GM18517 (cell line): ENCODE data around the gene TTC27.

Source experiments
- ATAC-seq: cut with Tn5 transposase; IDR thresholded peaks from one replicate; pipeline ENCODE4 v1.9.1; 2021; ENCODE audit warnings: mild to moderate bottlenecking, moderate library complexity; ENCODE audit not compliant: unreplicated experiment

The TTC27 gene

DNA sequence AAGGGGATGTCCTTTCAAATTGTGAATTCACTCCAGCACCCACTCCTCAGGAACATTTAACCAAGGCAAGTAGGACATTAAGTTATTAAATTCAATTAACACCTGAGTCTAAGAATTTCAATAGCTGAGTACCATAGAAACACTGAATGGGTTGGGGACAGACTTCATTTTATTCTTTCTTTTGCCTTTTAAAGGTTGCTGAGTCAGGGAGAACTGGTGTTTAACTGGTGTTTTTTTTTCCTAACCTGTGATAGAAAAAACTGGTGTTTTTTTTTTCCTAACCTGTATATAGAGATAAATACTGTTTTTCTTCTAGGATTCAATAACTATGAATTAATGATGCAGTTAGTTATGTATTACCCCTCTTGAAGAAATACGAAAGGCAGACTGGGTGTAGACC lies 38.9 kb downstream of the TTC27 start:
- no peak for ATAC-seq

DNA sequence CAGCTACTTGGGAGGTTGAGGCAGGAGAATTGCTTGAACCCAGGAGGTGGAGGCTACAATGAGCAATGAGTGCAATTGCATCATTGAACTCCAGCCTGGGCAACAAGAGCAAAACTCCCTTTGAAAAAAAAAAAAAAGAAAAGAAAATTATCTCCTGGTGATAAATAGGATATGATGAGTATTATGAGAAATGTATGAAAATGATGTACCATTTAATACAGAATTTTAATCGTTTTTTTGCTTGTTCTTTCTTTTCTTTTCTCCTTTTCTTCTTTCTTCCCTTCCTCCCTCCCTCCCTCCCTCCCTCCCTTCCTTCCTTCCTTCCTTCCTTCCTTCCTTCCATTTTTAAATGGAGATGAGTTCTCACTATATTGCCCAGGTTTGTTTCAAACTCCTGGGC lies 40.4 kb downstream of the TTC27 start:
- no peak for ATAC-seq

DNA sequence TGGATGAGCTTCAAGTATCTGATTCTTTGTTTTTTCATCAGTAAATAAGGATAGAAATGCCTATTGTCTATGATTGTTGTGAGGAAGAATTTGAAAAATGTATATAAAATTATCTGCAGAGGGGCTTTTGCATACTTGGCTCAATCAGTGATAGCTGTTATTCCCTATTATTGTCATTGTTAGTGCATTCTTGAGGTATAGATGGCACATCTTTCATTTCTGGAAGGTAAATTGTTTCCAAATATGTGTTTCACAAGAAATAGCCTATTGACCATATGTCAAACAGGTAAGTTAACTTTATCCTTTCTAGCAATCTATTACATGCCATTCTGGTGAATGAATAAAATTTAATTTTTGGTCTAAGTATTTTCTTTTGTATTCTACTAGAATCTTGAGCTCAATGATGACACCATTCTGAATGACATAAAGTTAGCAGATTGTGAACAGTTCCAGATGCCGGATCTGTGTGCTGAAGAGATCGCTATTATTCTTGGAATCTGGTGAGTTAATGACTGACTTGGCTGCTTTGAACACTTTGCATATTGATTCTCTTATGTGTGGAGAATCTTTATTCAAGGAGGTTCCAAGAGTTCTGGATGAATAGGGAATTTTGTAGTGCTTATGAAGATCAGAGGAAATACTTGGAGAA lies 44.2 kb downstream of the TTC27 start:
- ATAC-seq, result no peak

DNA sequence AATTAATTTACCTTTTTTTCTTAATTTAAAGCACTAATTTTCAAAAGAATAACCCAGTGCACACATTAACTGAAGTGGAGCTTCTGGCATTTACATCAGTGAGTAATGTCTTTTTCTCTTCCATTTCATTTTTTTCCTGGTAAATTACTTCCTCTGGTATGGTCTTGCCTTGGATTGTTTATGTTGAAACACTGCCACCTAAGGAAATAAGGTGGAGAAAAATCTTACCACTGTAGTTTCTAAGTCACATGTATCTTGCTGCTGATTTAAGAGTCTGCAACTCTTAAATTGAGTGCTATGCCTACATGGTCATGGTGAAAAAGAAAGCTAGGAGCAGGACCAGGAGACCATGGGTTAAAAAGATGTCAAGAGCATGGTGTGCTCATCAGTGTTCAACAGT lies 51.0 kb downstream of the TTC27 start:
- ATAC-seq, result no peak

DNA sequence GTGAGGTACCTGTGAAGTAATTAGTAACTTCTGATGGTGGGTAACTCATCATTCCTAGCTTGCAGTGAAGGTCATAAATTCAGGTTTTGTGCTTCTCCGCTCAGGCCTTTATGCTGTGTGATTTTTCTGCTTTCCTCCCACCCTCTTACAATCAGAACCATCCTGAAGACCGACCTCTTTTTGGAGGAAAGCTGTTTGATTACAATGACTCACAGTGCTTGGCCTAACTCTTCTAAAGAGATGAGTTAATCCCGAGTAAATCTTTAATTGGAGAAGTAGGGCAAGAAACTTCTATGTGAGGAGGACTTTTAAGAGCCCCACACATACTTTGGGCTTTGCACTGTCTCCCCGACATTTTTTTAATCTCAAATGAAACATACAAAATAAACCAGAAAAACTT lies 53.1 kb downstream of the TTC27 start:
- no peak for ATAC-seq

DNA sequence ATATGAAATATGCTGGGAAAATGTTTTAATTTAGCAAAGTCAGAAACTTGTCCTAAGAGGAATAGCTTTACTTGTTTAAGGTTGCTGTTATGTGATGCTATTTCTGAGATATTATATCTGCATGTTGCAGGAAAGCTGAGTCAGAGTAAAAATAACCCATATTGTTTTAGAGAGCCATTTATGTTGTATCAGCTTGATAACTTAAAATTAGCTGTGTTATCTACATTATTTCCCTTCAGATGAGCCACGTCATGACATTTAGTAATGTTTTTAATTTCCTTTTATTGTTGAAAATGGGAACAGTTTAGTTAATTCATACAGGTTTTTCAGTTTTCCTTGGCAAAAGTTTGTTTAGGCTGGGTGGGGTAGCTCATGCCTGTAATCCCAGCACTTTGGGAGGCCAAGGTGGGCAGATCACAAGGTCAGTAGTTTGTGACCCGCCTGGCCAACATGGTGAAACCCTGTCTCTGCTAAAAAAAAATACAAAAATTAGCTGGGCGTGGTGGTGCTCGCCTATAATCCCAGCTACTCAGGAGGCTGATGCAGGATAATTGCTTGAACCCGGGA lies 55.8 kb downstream of the TTC27 start:
- ATAC-seq, result no peak

DNA sequence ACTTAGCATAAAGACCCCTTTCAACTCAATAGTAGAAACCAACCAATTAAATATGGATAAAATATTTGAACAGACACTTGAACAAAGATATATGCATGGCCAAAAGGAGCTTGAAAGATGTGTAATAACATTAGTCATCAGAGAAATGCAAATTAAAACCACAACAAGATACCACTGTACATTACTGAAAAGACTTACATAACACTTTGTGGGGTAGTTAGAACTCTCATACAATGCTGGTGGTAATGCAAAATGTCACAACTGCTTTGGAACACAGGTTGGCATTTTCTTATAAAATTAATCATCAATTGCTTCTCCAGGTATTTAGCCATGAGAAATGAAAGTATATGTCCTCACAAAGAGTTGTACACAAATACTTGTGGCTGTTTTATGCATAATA lies 60.7 kb downstream of the TTC27 start:
- peak; percentile 95 for ATAC-seq

DNA sequence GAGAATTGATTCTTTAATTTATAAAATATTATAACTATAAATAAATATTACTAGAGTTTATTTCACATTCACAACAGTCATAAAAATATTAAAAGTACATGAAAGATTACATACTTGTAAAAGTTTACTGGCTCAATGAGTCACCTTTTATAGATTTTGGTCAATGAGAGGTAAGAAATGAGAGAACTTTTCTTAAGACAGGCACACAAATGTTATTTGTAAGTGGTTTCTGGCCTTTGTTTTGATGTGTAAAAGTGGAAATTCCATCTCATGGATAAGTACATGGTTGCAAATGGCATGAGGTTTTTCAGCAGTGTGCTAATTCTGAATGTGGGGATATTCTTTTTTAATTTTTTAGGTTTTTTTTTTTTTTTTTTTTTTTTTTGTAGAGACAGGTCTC lies 63.8 kb downstream of the TTC27 start:
- no peak for ATAC-seq

DNA sequence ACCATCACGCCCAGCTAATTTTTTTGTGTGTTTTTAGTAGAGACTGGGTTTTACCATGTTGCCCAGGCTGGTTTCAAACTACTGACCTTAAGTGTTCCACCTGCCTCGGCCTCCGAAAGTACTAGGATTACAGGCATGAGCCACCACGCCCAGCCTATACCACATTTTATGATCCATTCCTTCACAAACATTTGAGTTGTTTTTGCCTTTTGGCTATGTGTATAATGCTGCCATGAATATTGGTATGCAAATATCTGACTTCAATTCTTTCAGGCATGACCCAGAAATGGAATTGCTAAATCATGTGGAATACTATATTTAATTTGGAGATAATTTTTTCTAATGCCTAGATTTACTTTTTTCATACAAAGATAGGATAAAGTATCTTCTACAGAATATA lies 68.6 kb downstream of the TTC27 start:
- no peak for ATAC-seq

DNA sequence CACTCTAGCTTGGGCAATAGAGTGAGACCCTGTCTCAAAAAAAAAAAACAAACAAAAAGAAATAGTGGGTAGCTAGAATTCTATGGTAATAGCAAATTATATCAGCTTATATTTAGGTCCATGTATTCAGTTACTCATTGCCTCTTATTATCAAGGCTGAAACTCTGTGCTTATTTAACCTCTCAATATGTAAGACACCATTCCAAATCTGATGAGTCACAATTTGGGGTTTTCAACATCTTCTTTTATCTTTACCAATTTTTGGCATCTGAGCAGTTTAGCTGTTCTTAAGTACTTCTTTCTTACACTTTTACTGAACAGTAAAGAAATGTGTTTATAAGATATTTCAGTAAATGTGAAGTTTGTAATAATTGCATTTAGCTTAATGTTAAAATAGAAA lies 69.3 kb downstream of the TTC27 start:
- ATAC-seq, result no peak

DNA sequence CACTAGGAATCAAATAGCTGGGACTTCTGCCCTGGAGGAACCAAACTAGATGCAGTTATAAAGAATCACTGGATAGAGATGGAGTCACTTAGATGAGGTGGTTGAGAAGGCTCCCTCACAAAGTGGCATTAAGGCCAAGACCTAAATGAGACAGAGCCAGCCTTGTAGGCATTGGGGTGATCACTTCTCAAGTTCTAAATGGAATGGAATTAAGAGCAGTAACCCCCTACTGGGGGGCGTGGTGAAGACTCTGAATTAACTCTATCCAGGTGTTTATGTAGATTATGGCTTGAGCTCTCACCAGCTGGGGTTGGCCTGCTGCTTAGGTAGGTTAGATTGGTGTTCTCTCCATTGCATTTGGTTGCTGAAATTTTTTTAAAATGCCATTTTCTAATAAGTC lies 71.3 kb downstream of the TTC27 start:
- no peak for ATAC-seq

DNA sequence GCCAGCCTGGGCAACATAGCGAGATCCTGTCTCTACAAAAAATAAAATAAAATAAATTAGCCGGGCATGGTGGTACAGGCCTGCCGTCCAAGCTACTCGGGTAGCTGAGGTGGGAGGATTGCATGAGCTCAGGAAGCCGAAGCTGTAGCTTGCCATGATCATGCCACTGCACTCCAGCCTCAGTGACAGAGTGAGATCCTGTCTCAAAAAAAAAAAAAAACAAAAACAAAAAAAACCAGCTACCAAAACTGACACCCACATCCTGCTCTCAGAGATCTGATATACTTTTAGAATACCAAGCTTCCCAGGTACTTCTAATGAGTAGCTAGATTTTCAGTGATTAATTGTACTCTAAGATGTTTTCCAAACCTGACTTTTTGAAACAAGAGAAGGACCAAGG lies 74.0 kb downstream of the TTC27 start:
- ATAC-seq, result no peak

DNA sequence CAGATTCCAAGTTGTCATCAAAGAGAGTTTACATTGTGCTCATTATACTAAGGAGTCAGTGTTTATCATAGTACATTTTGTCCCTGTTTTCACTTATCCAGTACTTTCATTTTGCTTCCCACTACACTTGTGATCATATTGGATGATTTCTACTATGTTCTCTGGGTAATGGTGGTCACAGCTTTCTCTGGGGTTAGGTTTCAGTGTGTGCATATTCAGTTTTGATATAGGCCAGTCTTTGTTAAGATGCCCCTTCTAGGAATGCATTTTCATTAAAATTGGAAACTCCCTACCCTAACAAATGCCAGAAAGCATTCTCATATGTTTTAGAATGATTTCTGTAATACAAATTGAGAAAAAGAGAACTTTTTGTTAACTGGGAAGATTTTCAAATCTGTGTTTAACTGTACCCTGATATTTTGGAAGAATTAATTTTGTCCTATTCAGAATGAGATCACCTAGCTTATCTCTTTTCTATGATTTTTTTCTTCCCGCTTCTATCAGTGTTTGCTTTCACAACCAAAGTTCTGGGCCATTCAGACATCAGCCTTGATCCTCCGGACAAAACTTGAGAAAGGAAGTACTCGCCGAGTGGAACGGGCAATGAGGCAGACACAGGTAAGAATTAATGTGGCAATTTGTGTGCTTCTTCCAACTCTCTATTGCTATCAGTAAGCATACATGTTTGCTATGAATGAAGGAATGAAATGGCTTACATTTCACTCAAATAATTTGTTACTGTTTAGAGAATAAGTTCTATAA lies 74.6 kb downstream of the TTC27 start:
- no peak for ATAC-seq

DNA sequence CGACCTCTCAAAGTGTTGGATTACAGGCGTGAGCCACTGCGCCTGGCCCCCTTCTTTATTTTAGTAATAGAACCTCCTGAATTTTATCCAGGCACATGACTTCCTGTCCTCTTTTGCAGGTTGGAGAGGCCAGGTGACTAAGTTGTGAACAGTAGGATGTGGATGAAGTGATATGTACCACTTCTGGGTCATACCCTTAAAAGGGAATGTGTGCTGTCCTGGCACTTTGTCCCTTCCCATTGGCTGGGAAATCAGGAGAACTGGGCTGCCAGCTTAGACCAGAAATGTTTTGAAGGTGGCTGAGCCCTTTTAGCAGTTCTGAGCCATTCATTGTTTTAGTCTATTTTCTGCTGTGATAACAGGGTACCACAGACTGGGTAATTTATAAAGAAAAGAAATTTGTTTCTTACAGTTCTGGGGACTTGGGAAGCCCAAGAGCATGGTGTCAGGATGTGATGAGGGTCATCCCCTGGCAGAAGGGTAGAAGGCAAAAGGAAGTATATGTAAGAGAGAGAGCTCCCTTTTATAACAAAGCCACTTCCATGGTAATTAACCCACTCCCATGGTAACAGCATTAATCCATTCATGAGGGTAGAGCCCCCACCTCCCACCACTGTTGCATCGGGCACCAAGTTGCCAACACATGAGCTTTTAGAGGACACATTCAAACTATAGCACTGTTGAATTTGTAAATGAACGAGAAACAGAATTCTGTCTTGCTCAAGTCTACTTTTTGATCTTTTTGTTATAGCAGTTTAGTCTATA lies 79.1 kb downstream of the TTC27 start:
- no peak for ATAC-seq

DNA sequence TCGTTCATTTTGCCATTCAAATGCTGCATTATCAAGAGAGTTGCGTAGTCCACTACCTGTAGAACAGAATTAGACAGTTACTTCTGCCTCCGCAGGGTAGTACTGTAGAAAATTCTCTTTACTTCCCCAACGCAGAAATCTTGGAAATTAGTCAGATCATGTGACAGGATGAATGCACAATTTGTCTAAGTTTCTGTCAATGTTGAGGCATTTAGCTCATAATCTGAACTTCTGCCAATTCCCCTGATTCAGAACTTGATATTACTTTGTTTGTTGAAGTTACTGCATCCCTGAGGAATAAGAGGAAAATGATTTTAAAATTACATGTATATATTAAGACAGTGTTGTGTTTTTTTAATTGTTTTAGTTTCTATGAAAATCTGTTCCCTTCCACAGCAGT lies 83.4 kb downstream of the TTC27 start:
- ATAC-seq, result no peak

DNA sequence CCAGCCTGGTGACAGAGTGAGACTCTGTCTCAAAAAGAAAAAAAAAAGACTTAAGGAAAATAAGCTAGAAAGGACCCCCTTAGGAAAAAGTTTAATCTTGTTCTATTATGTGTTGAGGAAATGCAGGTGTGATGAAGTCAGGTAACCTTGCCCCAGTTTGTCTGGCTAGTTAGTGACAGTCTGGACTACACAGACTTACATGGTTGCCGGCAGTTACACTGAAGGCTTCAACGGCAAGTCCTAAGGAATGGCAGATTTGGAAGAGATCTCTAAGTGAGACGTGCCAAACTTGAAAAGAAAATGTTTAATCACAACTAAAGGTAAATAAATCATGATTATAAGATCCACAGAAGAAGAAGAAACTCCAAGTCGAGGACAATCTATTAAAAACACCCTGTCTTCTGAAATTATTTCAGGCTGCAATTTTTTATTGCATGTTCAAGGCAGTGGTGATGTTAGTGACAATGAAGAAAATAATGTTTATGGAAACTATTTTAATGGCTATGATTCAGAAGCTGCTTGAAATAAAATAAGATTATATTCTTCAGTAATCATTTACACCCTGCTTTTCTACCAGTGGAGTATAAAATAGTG lies 84.2 kb downstream of the TTC27 start:
- no peak for ATAC-seq

DNA sequence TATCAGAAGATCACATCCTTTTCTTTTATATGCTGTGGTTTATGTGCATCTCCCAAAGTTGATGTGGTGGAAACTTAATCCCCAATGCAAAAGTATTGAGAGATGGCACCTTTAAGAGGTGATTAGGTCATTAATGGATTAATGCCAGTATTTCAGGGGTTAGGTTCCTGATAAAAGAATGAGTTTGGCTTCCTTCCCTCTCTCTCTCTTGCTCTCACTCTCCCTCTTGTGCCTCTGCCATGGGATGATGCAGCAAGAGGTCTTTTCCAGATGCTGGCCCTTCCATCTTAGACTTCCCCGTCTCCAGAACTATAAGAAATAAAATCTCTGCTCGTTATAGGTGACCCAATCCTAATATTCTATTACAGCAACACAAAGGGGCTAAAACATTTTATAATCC lies 85.0 kb downstream of the TTC27 start:
- ATAC-seq, result no peak

DNA sequence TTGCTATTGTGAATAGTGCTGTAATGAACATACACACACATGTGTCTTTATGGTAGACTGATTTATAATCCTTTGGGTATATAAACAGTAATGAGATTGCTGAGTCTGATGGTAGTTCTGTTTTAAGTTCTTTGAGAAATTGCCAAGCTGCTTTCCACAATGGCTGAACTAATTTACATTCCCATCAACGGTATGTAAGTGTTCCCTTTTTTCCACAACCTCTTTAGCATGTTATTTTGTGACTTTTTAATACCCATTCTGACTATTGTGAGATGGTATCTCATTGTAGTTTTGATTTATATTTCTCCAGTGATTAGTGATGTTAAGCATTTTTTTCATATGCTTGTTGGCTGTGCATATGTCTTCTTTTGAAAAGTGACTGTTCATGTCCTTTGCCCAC lies 86.7 kb downstream of the TTC27 start:
- ATAC-seq, result no peak

DNA sequence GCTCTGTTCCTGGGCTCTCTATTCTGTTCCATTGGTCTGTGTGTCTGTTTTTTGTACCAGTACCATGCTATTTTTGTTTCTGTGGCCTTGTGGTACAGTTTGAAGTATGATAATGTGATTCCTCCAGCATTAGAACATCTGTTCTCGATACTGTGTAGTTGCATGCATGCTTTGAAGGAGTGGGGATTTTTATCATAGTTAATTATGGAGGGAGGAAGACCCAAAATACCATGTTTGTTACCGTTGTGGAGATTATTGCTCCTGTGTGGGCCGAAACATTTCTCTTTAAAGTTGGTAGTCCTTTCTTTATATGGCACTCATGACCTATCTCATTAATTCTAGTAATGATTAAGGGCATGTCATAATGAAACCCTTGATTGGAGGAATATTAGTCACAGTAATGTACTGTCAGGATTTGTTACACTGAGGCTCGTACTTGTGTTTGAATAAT lies 87.6 kb downstream of the TTC27 start:
- peak; percentile 84 for ATAC-seq

DNA sequence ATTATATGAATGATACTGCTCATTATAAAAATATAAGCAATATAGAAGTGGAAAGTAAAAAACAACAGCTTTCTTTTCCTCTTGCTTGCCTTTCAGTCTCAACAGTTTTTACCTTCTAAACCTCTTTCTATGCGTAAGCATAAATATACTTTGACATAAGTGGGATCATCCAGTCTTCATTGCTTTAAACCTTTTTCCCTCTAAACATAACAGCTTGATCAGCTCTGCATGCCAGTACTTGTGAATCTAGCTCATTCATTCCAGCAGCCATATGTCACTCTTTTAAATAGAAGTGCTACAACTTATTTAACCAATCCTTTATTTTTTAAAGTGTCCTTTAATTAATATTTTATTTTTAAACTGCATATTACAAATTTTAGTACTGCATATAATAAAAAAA lies 88.1 kb downstream of the TTC27 start:
- no peak for ATAC-seq

DNA sequence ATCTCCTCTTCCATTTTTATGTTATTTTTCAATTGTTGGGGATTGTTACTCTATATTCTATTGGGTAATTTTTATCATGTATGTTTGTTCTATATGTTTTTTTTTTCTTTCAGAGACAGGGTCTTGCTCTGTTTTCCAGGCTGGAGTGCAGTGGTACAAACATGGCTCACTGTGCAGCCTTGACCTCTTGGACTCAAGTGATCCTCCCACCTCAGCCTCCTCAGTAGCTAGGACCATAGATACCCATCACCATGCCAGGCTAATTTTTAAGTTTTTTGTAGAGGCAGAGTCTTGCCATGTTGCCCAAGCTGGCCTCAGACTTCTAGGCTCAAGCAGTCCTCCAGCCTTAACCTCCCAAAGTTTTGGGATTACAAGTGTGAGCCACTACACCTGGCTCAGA lies 88.7 kb downstream of the TTC27 start:
- ATAC-seq, result no peak
